K562 (cell line): ENCODE data around the gene CREM. TPM values are rescaled to one million over a fixed set of nuclear protein-coding genes. Genes with fewer than 3 reads are reported as not detected.

Source experiments
- CEBPG ChIP-seq, 3 experiments: fragments of 200-800 bp in 1 of 3; sonication (Bioruptor generic) in 1 of 3; sonication (generic) in 1 of 3; formaldehyde crosslinking in 1 of 3; IDR thresholded peaks in 2 of 3; conservative IDR thresholded peaks in 1 of 3; 2 replicates each; pipeline versions ENCODE4 v1.6.1 to v1.8.0; 2016 to 2022; ENCODE audit warnings: missing compliant biosample characterization in 2 of 3, missing genetic modification characterization in 2 of 3, mild to moderate bottlenecking in 1 of 3, missing genetic modification reagents in 1 of 3
- CTBP1 ChIP-seq: fragments of 450-650 bp; IDR thresholded peaks from 2 replicates; pipeline ENCODE4 v1.6.1; 2016; ENCODE audit warnings: borderline replicate concordance
- DPF2 ChIP-seq: fragments of 450-650 bp; IDR thresholded peaks from 2 replicates; pipeline ENCODE4 v1.6.1; 2016
- HDAC2 ChIP-seq: fragments of 450-650 bp; IDR thresholded peaks from 2 replicates; pipeline ENCODE4 v1.6.1; 2016; ENCODE audit warnings: mild to moderate bottlenecking
- HOMEZ ChIP-seq: fragments of 250-450 bp; sonication (Bioruptor Pico); IDR thresholded peaks from 2 replicates; pipeline ENCODE4 v1.4.0; 2020; ENCODE audit warnings: mild to moderate bottlenecking, moderate library complexity
- NFXL1 ChIP-seq: fragments of 450-650 bp; formaldehyde crosslinking; IDR thresholded peaks from 2 replicates; pipeline ENCODE4 v1.4.0; 2021; ENCODE audit warnings: mild to moderate bottlenecking
- PKNOX1 ChIP-seq: fragments of 450-650 bp; IDR thresholded peaks from 2 replicates; pipeline ENCODE4 v1.6.1; 2016
- POLR2AphosphoS2 ChIP-seq: IDR thresholded peaks from 2 replicates; pipeline ENCODE4 v1.6.1; 2012; ENCODE audit warnings: low read length, improper control_type of control experiment
- SAP30 ChIP-seq: fragments of 200-600 bp; sonication (generic); IDR thresholded peaks from 2 replicates; pipeline ENCODE4 v1.6.1; 2012; ENCODE audit warnings: borderline replicate concordance, low read depth, mild to moderate bottlenecking, moderate library complexity, low read length, control low read depth, inconsistent platforms; ENCODE audit not compliant: insufficient read depth, poor library complexity, severe bottlenecking
- SMARCA4 ChIP-seq: fragments of 450-650 bp; IDR thresholded peaks from 2 replicates; pipeline ENCODE4 v1.6.1; 2016
- SUPT5H ChIP-seq: fragments of 450-650 bp; IDR thresholded peaks from 2 replicates; pipeline ENCODE4 v1.6.1; 2016
- XRCC5 ChIP-seq: fragments of 200-400 bp; formaldehyde crosslinking; IDR thresholded peaks from 2 replicates; pipeline ENCODE4 v1.6.1; 2017; ENCODE audit warnings: low read depth, mild to moderate bottlenecking, low read length
- ZBTB40 ChIP-seq, 2 experiments: fragments of 450-650 bp in 1 of 2; sonication (generic) in 1 of 2; formaldehyde crosslinking in 1 of 2; IDR thresholded peaks; 2 replicates each; pipeline versions ENCODE4 v1.7.1 to v1.9.0; 2016 to 2022; ENCODE audit warnings: inconsistent platforms in 1 of 2, mild to moderate bottlenecking in 1 of 2, missing genetic modification reagents in 1 of 2
- ZNF174 ChIP-seq: fragments of 250-450 bp; sonication (Bioruptor Pico); IDR thresholded peaks from 2 replicates; pipeline ENCODE4 v1.4.0; 2020; ENCODE audit warnings: mild to moderate bottlenecking
- ZNF511 ChIP-seq: sonication (generic); formaldehyde crosslinking; IDR thresholded peaks from 2 replicates; pipeline ENCODE4 v1.8.0; 2022; ENCODE audit warnings: mild to moderate bottlenecking, missing genetic modification reagents
- ZNF79 ChIP-seq: fragments of 250-450 bp; sonication (Bioruptor Pico); IDR thresholded peaks from 2 replicates; pipeline ENCODE4 v1.4.0; 2020; ENCODE audit warnings: low read depth, mild to moderate bottlenecking, moderate library complexity
- ZSCAN29 ChIP-seq: fragments of 450-650 bp; IDR thresholded peaks from 2 replicates; pipeline ENCODE4 v1.6.1; 2017
- polyA plus RNA-seq, 8 experiments: library from polyadenylated mRNA; depleted of rRNA in 4 of 8; stranded (reverse) in 5 of 8; unstranded in 3 of 8; fragments of >200 nt; fragmentation: Nextera tagmentation in 2 of 8; fragmentation: Illumina TruSeq in 1 of 8; extraction: Ambion mirVana in 2 of 8; extraction: Trizol in 1 of 8; gene quantifications; 2 replicates each; pipeline versions ENCODE4 v1.2.1 to v1.2.3, GENCODE V29; 2011 to 2014; ENCODE audit warnings: inconsistent platforms in 1 of 8, missing spikeins in 1 of 8
- total RNA-seq, 7 experiments: library from RNA; depleted of rRNA in 6 of 7; stranded (reverse); fragments of >200 nt in 6 of 7; fragmentation: Illumina TruSeq in 2 of 7; extraction: Trizol in 2 of 7; gene quantifications; 2 replicates each; pipeline versions ENCODE4 v1.2.1 to v1.2.3, GENCODE V29; 2011 to 2021; ENCODE audit warnings: low replicate concordance in 1 of 7

The CREM gene
- total and polyA plus RNA-seq, 9 of the 15 experiments (the other 6 are each of a cell fraction or from before 2014, with no cell fraction given), result 39.1 to 70.2 (median 48.3) TPM

GRCh38 chr10:35124540-35124939 is 2.1 kb upstream of the CREM start (continued):
- no peak for TF ChIP-seq NFXL1 (CRISPR knock-in tag)
- TF ChIP-seq XRCC5, result no peak
- TF ChIP-seq CTBP1, result no peak
- no peak for TF ChIP-seq ZNF79 (CRISPR knock-in tag)
- TF ChIP-seq SMARCA4, result peak; percentile 55; the same call in 1 of the 2 replicates
- no peak for TF ChIP-seq ZNF174
- TF ChIP-seq CEBPG (CRISPR knock-in tag; IDR thresholded peaks at IDR 0.05), result no peak
- TF ChIP-seq CEBPG (tag; conservative IDR thresholded peaks at IDR 0.05 in 1 of 2, IDR thresholded peaks at IDR 0.05 in 1 of 2), result peak in 1 of 2 experiments; percentile 78; a peak in 3 of 4 replicates
- no peak for TF ChIP-seq SAP30
- TF ChIP-seq ZSCAN29, result no peak
- no peak for TF ChIP-seq ZBTB40 (IDR thresholded peaks at IDR 0.05)
- no peak for TF ChIP-seq ZBTB40 (CRISPR knock-in tag; IDR thresholded peaks at IDR 0.05)
- no peak for TF ChIP-seq SUPT5H
- no peak for TF ChIP-seq POLR2AphosphoS2
- no peak for TF ChIP-seq HDAC2
- TF ChIP-seq HOMEZ (CRISPR knock-in tag), result no peak
- no peak for TF ChIP-seq ZNF511
- TF ChIP-seq DPF2, result peak; percentile 63
- TF ChIP-seq PKNOX1, result peak; percentile 84
